SU-DHL-6 (cell line): Measurements from ENCODE around the gene PRLR.

Source experiments
- EZH2phosphoT487 ChIP-seq: fragments of 200-600 bp; sonication (generic), shearing (Covaris generic); conservative IDR thresholded peaks from 2 replicates; pipeline ENCODE4 v1.6.1; 2018; ENCODE audit warnings: mild to moderate bottlenecking, antibody characterized with exemption, low read length, moderate library complexity, mixed read lengths
- TF ChIP-seq, protein P1 (sequence below): fragments of 200-600 bp; sonication (generic); IDR thresholded peaks from one replicate; pipeline ENCODE4 v1.5.1; 2017; ENCODE audit warnings: antibody characterized with exemption, mild to moderate bottlenecking, low read length, moderate library complexity; ENCODE audit not compliant: insufficient read depth, poor library complexity, severe bottlenecking

DNA sequence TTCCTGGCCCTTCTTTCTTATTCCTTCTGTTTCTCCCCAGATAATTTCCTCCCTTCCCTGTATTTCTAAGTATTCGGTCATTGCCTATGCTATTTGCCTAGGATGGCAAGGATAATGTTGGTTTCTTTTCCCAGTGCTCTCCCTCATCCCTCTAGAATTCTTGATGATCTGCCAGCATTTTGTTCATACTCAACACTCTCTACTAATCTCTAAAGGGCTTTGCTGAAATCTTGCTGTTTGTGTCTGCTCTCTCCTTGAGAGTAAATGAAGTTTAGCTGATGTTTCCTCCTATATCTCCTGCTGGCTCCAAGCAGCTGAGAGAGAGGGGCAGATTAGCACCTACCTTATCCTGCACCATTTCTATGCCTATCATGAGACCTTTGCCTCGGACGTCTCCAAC is 220.6 kb downstream of the PRLR start:
- TF ChIP-seq, protein P1, sequence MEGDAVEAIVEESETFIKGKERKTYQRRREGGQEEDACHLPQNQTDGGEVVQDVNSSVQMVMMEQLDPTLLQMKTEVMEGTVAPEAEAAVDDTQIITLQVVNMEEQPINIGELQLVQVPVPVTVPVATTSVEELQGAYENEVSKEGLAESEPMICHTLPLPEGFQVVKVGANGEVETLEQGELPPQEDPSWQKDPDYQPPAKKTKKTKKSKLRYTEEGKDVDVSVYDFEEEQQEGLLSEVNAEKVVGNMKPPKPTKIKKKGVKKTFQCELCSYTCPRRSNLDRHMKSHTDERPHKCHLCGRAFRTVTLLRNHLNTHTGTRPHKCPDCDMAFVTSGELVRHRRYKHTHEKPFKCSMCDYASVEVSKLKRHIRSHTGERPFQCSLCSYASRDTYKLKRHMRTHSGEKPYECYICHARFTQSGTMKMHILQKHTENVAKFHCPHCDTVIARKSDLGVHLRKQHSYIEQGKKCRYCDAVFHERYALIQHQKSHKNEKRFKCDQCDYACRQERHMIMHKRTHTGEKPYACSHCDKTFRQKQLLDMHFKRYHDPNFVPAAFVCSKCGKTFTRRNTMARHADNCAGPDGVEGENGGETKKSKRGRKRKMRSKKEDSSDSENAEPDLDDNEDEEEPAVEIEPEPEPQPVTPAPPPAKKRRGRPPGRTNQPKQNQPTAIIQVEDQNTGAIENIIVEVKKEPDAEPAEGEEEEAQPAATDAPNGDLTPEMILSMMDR: no peak
- TF ChIP-seq EZH2phosphoT487: no peak
